B cell (primary cell): ENCODE results near the gene OCIAD2.

Experiments
- EZH2 ChIP-seq: IDR thresholded peaks from 2 replicates; pipeline ENCODE4 v1.6.1; 2012; ENCODE audit warnings: borderline replicate concordance, low read depth, mild to moderate bottlenecking, moderate library complexity, low read length; ENCODE audit not compliant: insufficient read depth, poor library complexity, severe bottlenecking
- TF ChIP-seq, protein P1 (sequence below): fragments of 200-600 bp; IDR thresholded peaks from one replicate; pipeline ENCODE4 v1.8.0; 2022; ENCODE audit warnings: antibody characterized with exemption, mild to moderate bottlenecking

DNA sequence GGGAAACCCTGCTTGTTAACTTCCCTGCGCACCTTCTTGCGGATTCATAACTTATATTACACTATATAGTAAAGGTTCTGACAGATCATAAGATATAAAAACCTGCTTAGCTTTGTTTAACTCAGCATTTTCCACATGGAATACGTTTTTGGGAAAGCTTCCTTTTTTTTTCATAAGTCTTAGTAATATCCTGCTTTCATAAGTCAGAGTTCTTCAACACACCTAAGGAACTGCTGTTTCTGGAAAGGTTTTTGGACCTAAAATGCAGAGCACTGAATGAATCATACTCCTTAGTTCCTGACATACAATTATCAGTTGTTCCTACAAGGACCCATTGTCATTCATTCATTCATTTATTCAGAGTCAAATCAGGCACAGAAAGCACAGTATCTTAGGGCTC lies 32.3 kb upstream of the OCIAD2 start:
- TF ChIP-seq, protein P1, sequence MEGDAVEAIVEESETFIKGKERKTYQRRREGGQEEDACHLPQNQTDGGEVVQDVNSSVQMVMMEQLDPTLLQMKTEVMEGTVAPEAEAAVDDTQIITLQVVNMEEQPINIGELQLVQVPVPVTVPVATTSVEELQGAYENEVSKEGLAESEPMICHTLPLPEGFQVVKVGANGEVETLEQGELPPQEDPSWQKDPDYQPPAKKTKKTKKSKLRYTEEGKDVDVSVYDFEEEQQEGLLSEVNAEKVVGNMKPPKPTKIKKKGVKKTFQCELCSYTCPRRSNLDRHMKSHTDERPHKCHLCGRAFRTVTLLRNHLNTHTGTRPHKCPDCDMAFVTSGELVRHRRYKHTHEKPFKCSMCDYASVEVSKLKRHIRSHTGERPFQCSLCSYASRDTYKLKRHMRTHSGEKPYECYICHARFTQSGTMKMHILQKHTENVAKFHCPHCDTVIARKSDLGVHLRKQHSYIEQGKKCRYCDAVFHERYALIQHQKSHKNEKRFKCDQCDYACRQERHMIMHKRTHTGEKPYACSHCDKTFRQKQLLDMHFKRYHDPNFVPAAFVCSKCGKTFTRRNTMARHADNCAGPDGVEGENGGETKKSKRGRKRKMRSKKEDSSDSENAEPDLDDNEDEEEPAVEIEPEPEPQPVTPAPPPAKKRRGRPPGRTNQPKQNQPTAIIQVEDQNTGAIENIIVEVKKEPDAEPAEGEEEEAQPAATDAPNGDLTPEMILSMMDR: no peak
- no peak for TF ChIP-seq EZH2
